SU-DHL-6 (cell line): Measurements from ENCODE around the gene PCBP2.

Source experiments
- H2AFZ ChIP-seq: fragments of 200-600 bp; sonication (generic); 2 replicates; pipeline ENCODE4 v1.6.1; 2014; ENCODE audit warnings: low read depth, mild to moderate bottlenecking, moderate library complexity, mixed read lengths, antibody characterized with exemption, low read length; ENCODE audit not compliant: severe bottlenecking
- H3F3A ChIP-seq: fragments of 200-600 bp; shearing (Covaris generic); 2 replicates; pipeline ENCODE4 v1.6.0; 2016; ENCODE audit warnings: antibody characterized with exemption, mild to moderate bottlenecking; ENCODE audit not compliant: insufficient read depth
- H3K27ac ChIP-seq: fragments of 200-600 bp; sonication (generic); 2 replicates; pipeline ENCODE4 v1.5.1; 2016; ENCODE audit warnings: low read depth, mild to moderate bottlenecking, low read length, moderate library complexity, mixed read lengths
- H3K27me3 ChIP-seq: fragments of 200-600 bp; sonication (generic), shearing (Covaris generic); 2 replicates; pipeline ENCODE4 v1.6.0; 2014; ENCODE audit warnings: mild to moderate bottlenecking, low read length
- H3K36me3 ChIP-seq: fragments of 200-600 bp; sonication (generic); 2 replicates; pipeline ENCODE4 v1.6.1; 2014; ENCODE audit warnings: mild to moderate bottlenecking, low read length, mixed read lengths
- H3K4me2 ChIP-seq: fragments of 300-600, 200-600 bp; shearing (Covaris generic), sonication (generic); 2 replicates; pipeline ENCODE4 v1.6.0; 2014; ENCODE audit warnings: low read length, low read depth, mild to moderate bottlenecking; ENCODE audit not compliant: poor library complexity, severe bottlenecking
- H3K4me3 ChIP-seq: fragments of 200-600 bp; sonication (generic); 2 replicates; pipeline ENCODE4 v1.5.1; 2014; ENCODE audit warnings: antibody characterized with exemption, low read length, mild to moderate bottlenecking, mixed read lengths; ENCODE audit not compliant: insufficient read depth, poor library complexity, severe bottlenecking
- H3K79me2 ChIP-seq: fragments of 200-600 bp; sonication (generic); 2 replicates; pipeline ENCODE4 v1.6.1; 2014; ENCODE audit warnings: mild to moderate bottlenecking, low read length, moderate library complexity; ENCODE audit not compliant: insufficient read depth
- H3K9ac ChIP-seq: fragments of 200-600 bp; sonication (generic); 2 replicates; pipeline ENCODE4 v1.7.0; 2014; ENCODE audit warnings: mild to moderate bottlenecking, low read length
- H3K9me2 ChIP-seq: fragments of 200-600 bp; sonication (generic); replicated peaks from 2 replicates; pipeline ENCODE4 v1.6.1; 2014; ENCODE audit warnings: low read length; ENCODE audit not compliant: insufficient read depth
- H3K9me3 ChIP-seq: fragments of 200-600 bp; sonication (generic); 2 replicates; pipeline ENCODE4 v1.6.1; 2014; ENCODE audit warnings: low read length, mixed read lengths; ENCODE audit not compliant: insufficient read depth
- H4K20me1 ChIP-seq: fragments of 200-600 bp; sonication (generic); 2 replicates; pipeline ENCODE4 v1.6.1; 2014; ENCODE audit warnings: low read depth, mild to moderate bottlenecking, antibody characterized with exemption, low read length, moderate library complexity, mixed read lengths
- EZH2phosphoT487 ChIP-seq: fragments of 200-600 bp; sonication (generic), shearing (Covaris generic); conservative IDR thresholded peaks from 2 replicates; pipeline ENCODE4 v1.6.1; 2018; ENCODE audit warnings: mild to moderate bottlenecking, antibody characterized with exemption, low read length, moderate library complexity, mixed read lengths
- TF ChIP-seq, protein P1 (sequence below): fragments of 200-600 bp; sonication (generic); IDR thresholded peaks from one replicate; pipeline ENCODE4 v1.5.1; 2017; ENCODE audit warnings: antibody characterized with exemption, mild to moderate bottlenecking, low read length, moderate library complexity; ENCODE audit not compliant: insufficient read depth, poor library complexity, severe bottlenecking

Gene PCBP2

GRCh38 chr12:53497461-53497860 is 45.6 kb downstream of the PCBP2 start:
- Histone ChIP-seq H3K9me2 (no peaks in the 10 kb centered on the region), H3K4me2 (no peak overlapping the region), H3K27me3 (no peaks in the 10 kb centered on the region), H3K79me2 (peaks cover 11% of the 10 kb centered on the region), H4K20me1 (no peaks in the 10 kb centered on the region), H3K9ac (no peak overlapping the region), H3K9me3 (no peaks in the 10 kb centered on the region), H3F3A (peaks cover 11% of the 10 kb centered on the region), H3K36me3 (no peaks in the 10 kb centered on the region), H3K27ac (no peak overlapping the region), H3K4me3 (no peak overlapping the region), H2AFZ (no peak overlapping the region)
- TF ChIP-seq EZH2phosphoT487, result no peak
- TF ChIP-seq, protein P1, sequence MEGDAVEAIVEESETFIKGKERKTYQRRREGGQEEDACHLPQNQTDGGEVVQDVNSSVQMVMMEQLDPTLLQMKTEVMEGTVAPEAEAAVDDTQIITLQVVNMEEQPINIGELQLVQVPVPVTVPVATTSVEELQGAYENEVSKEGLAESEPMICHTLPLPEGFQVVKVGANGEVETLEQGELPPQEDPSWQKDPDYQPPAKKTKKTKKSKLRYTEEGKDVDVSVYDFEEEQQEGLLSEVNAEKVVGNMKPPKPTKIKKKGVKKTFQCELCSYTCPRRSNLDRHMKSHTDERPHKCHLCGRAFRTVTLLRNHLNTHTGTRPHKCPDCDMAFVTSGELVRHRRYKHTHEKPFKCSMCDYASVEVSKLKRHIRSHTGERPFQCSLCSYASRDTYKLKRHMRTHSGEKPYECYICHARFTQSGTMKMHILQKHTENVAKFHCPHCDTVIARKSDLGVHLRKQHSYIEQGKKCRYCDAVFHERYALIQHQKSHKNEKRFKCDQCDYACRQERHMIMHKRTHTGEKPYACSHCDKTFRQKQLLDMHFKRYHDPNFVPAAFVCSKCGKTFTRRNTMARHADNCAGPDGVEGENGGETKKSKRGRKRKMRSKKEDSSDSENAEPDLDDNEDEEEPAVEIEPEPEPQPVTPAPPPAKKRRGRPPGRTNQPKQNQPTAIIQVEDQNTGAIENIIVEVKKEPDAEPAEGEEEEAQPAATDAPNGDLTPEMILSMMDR, result no peak

DNA sequence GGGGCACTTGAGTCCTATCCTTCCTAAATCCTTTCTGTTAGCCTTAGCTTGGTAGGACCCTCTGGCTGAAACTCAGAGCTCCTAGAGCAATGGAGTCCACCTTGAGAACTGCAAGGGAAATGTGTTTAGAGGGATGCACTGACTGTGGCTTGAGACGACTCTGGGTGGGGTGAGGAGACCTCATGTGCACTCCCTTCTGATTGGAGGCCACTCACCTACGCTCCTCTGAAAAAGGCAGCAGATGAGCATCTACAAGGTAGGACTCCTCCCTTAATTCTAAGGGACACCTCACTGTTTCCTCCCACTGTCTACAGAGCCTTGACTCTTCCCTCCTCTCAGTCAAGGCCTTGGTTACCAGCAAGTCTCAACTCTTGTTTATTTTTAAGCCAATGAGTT is 46.3 kb downstream of the PCBP2 start:
- Histone ChIP-seq H3K9me3 (no peaks in the 10 kb centered on the region), H3K79me2 (peaks cover 13% of the 10 kb centered on the region), H3K4me3 (no peak overlapping the region), H3K27ac (no peak overlapping the region), H3K9me2 (no peaks in the 10 kb centered on the region), H3F3A (peaks cover 11% of the 10 kb centered on the region), H3K36me3 (no peaks in the 10 kb centered on the region), H3K9ac (no peak overlapping the region), H3K27me3 (no peaks in the 10 kb centered on the region), H2AFZ (no peak overlapping the region), H3K4me2 (no peak overlapping the region), H4K20me1 (no peaks in the 10 kb centered on the region)
- TF ChIP-seq EZH2phosphoT487, result no peak
- TF ChIP-seq, protein P1, result no peak

DNA sequence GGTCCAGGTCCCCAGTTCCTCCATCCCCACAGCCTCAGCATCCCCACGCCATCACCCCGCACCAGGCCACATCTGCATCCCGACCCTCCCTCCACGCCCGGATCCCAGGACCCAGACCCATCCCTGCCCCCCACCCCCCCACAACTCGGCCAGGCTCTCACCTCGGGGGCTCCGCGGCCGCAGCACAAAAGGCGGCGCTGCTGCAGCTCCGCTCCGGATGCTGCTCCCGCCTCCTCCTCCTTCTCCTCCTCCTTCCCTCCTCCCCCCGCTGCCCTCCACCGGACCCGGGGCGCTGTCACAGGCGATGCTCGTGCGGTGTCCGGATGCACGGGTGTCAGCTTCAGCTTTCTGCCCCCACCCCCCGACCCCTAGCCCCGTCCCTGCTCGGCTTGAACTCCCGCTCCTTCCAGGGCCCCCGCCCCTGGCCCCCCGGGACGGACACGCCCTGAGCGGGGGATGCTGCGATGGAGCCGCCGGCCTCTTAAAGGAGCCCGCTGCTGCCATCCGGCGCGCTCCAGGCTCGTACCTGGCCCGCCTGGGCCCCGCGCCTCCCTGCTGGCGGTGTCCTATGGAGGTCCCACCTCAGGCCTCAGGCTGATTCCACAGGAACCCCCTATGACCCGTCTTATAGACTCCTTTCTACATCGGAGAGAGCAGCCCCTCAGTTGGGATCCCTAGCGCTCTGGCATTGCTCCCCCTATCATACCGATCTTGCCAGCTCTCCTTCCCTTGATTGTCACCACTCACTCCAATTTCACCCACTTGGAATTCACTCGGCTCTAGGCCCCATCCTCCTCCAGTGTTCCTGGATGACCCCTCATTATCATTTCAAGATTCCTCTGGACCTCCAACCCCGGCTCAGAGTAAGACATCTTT is 47.6 kb downstream of the PCBP2 start, which contains the start of gene MAP3K12:
MAP3K12 (minus strand) TSS at position 193 of the 876 bp plus-strand sequence. CDS start 12,067 bp downstream, outside the sequence.
- TF ChIP-seq, protein P1, result no peak
- no peak for TF ChIP-seq EZH2phosphoT487
- no peaks in the 10 kb centered on the region for H3K27me3 ChIP-seq
- H3K9me2 ChIP-seq, result no peaks in the 10 kb centered on the region
- no peaks in the 10 kb centered on the region for H3K36me3 ChIP-seq
- H3K27ac ChIP-seq, result peak within 1 kb of the TSS; percentile 60
- peaks cover 13% of the 10 kb centered on the region for H3K79me2 ChIP-seq
- H3K4me3 ChIP-seq, result peak within 1 kb of the TSS; percentile 49
- H3K9me3 ChIP-seq, result no peaks in the 10 kb centered on the region
- H2AFZ ChIP-seq, result peak within 1 kb of the TSS; percentile 52
- H3K4me2 ChIP-seq, result peak within 1 kb of the TSS; percentile 74
- H3K9ac ChIP-seq, result peak within 1 kb of the TSS; percentile 82
- peaks cover 8% of the 10 kb centered on the region; the same call in 1 of the 2 replicates for H3F3A ChIP-seq
- no peaks in the 10 kb centered on the region for H4K20me1 ChIP-seq
